ENCODE measurements around the gene LTBR.

LTBR gene

GRCh38 chr12:6405963-6406362 is 22.0 kb downstream of the LTBR start:
- Histone ChIP-seq H3K27ac (ENCODE audit: insufficient read depth, low read depth, low read length, poor library complexity, severe bottlenecking) (no peak overlapping the region), H3K9me3 (ENCODE audit: control insufficient read depth, low read length) (no peaks in the 10 kb centered on the region), H3K27me3 (ENCODE audit: control insufficient read depth, insufficient read depth, low read length, poor library complexity, severe bottlenecking) (no peaks in the 10 kb centered on the region), H3K4me1 (ENCODE audit: control insufficient read depth, insufficient read depth, low read length) (no peaks in the 10 kb centered on the region), H3K4me3 (ENCODE audit: insufficient read depth, low read depth, low read length) (no peak overlapping the region), H3K36me3 (ENCODE audit: control insufficient read depth, insufficient read depth, low read length) (no peaks in the 10 kb centered on the region)
- 86 to 91% methylated on average over 6 of the region's 6 CpGs for WGBS, 2 experiments

DNA sequence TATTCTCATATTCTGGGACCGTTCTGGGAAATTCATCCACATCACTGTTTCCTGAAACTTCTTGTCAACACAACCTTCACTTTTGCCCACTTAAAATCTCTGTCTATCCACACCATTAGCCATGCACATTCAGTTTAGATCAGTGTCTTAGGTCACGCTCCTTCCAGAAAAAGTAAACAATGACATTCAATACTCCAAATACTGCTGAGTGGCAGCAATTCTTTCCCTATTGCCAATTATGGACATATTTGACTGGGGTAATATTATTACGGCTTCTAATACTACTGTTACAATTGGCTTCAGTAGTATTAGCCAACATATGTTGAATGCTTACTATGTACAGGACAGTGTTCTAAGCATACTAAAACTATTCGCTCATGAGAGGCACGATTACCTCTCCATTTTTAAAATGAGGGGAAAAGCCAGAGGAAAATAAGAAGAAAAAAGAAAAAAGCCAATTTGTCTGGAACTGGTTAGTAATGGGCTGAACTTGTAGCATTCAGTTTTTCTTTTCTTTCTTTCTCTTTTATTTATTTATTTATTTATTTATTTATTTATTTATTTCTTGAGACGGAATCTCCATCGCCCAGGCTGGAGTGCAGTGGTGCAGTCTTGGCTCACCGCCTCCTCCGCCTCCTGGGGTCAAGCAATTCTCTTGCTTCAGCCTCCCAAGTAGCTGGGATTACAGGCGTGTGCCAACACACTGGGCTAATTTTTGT is 23.4 kb downstream of the LTBR start:
- H3K4me3 ChIP-seq (ENCODE audit: insufficient read depth, low read depth, low read length), result no peak overlapping the region
- no peak overlapping the region for H3K27ac ChIP-seq (ENCODE audit: insufficient read depth, low read depth, low read length, poor library complexity, severe bottlenecking)
- H3K27me3 ChIP-seq (ENCODE audit: control insufficient read depth, insufficient read depth, low read length, poor library complexity, severe bottlenecking), result no peaks in the 10 kb centered on the region
- WGBS, 2 experiments, result 94% methylated on average over 9 to 10 of the region's 10 CpGs
- no peaks in the 10 kb centered on the region for H3K36me3 ChIP-seq (ENCODE audit: control insufficient read depth, insufficient read depth, low read length)
- H3K4me1 ChIP-seq (ENCODE audit: control insufficient read depth, insufficient read depth, low read length), result no peaks in the 10 kb centered on the region
- no peaks in the 10 kb centered on the region for H3K9me3 ChIP-seq (ENCODE audit: control insufficient read depth, low read length)

GRCh38 chr12:6416596-6416995 is 32.6 kb downstream of the LTBR start:
- H3K27ac ChIP-seq (ENCODE audit: insufficient read depth, low read depth, low read length, poor library complexity, severe bottlenecking), result no peak overlapping the region
- H3K4me1 ChIP-seq (ENCODE audit: control insufficient read depth, insufficient read depth, low read length), result no peaks in the 10 kb centered on the region
- 92 to 94% methylated on average over 3 of the region's 3 CpGs for WGBS, 2 experiments
- no peak overlapping the region for H3K4me3 ChIP-seq (ENCODE audit: insufficient read depth, low read depth, low read length)
- no peaks in the 10 kb centered on the region for H3K36me3 ChIP-seq (ENCODE audit: control insufficient read depth, insufficient read depth, low read length)
- no peaks in the 10 kb centered on the region for H3K9me3 ChIP-seq (ENCODE audit: control insufficient read depth, low read length)
- H3K27me3 ChIP-seq (ENCODE audit: control insufficient read depth, insufficient read depth, low read length, poor library complexity, severe bottlenecking), result no peaks in the 10 kb centered on the region

DNA sequence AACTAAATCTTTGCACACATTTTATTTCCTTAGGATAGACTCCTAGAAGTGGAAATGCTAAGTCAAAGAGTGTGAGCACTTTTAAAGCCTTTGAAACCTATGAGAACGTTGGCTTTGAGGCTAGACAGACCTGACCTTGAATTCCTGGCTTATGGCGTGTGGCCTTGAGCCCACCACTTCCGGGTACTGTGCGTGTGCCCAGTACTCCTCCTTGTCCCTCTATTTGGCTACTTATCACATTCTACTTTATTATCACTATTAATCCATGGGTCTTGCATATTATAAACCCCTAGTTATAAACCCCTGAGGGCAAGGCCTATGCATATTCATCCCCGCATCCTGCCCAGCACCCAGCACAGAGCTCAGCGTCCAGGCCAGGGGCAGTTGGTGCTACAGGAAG is 34.8 kb downstream of the LTBR start:
- H3K9me3 ChIP-seq (ENCODE audit: control insufficient read depth, low read length), result no peaks in the 10 kb centered on the region
- no peak overlapping the region for H3K27ac ChIP-seq (ENCODE audit: insufficient read depth, low read depth, low read length, poor library complexity, severe bottlenecking)
- 75 to 79% methylated on average over 6 of the region's 6 CpGs for WGBS, 2 experiments
- H3K4me3 ChIP-seq (ENCODE audit: insufficient read depth, low read depth, low read length), result no peak overlapping the region
- no peaks in the 10 kb centered on the region for H3K4me1 ChIP-seq (ENCODE audit: control insufficient read depth, insufficient read depth, low read length)
- H3K27me3 ChIP-seq (ENCODE audit: control insufficient read depth, insufficient read depth, low read length, poor library complexity, severe bottlenecking), result no peaks in the 10 kb centered on the region
- no peaks in the 10 kb centered on the region for H3K36me3 ChIP-seq (ENCODE audit: control insufficient read depth, insufficient read depth, low read length)

GRCh38 chr12:6420364-6420763 is 36.4 kb downstream of the LTBR start:
- no peaks in the 10 kb centered on the region for H3K9me3 ChIP-seq (ENCODE audit: control insufficient read depth, low read length)
- WGBS, 2 experiments, result 88 to 100% methylated on average over 4 of the region's 4 CpGs
- no peak overlapping the region for H3K27ac ChIP-seq (ENCODE audit: insufficient read depth, low read depth, low read length, poor library complexity, severe bottlenecking)
- H3K4me1 ChIP-seq (ENCODE audit: control insufficient read depth, insufficient read depth, low read length), result no peaks in the 10 kb centered on the region
- H3K4me3 ChIP-seq (ENCODE audit: insufficient read depth, low read depth, low read length), result no peak overlapping the region
- no peaks in the 10 kb centered on the region for H3K27me3 ChIP-seq (ENCODE audit: control insufficient read depth, insufficient read depth, low read length, poor library complexity, severe bottlenecking)
- no peaks in the 10 kb centered on the region for H3K36me3 ChIP-seq (ENCODE audit: control insufficient read depth, insufficient read depth, low read length)

DNA sequence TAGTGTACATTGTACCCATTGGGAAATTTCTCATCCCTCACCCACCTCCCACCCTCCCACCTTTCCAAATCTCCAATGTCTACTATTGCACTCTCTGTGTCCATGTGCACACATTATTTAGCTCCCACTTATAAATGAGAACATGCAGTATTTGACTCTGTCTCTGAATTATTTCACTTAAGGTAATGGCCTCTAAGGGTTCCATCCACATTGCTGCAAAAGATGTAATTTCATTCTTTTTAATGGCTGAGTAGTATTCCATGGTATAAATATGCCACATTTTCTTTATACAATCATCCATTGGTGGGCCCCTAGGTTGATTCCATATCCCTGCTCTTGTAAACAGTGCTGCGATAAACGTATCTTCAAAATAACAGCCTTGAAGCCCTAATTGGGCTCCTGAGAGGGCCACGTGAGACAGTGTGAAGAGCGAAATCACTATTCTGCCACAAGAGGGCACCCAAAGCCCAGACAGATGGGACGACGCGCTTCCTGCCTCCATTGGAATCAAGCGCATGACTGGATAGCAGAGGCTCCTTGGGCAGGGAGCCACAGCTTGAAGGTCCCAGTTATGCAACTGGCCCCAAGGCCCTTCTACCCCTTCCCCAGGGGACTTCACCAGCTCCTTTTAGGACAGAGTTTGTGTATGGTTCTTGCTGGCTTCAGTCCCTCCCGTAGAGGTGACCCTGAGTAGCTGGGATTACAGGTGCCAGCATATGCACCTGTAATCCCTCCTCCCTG is 39.5 kb downstream of the LTBR start:
- Histone ChIP-seq H3K27me3 (ENCODE audit: control insufficient read depth, insufficient read depth, low read length, poor library complexity, severe bottlenecking) (no peaks in the 10 kb centered on the region), H3K4me3 (ENCODE audit: insufficient read depth, low read depth, low read length) (no peak overlapping the region), H3K36me3 (ENCODE audit: control insufficient read depth, insufficient read depth, low read length) (no peaks in the 10 kb centered on the region), H3K27ac (ENCODE audit: insufficient read depth, low read depth, low read length, poor library complexity, severe bottlenecking) (no peak overlapping the region), H3K4me1 (ENCODE audit: control insufficient read depth, insufficient read depth, low read length) (no peaks in the 10 kb centered on the region), H3K9me3 (ENCODE audit: control insufficient read depth, low read length) (no peaks in the 10 kb centered on the region)
- 23 to 24% methylated on average over 9 of the region's 9 CpGs for WGBS, 2 experiments

GRCh38 chr12:6424008-6424347 is 40.0 kb downstream of the LTBR start:
- Histone ChIP-seq H3K4me1 (ENCODE audit: control insufficient read depth, insufficient read depth, low read length) (no peaks in the 10 kb centered on the region), H3K36me3 (ENCODE audit: control insufficient read depth, insufficient read depth, low read length) (no peaks in the 10 kb centered on the region), H3K4me3 (ENCODE audit: insufficient read depth, low read depth, low read length) (no peak overlapping the region), H3K9me3 (ENCODE audit: control insufficient read depth, low read length) (no peaks in the 10 kb centered on the region), H3K27me3 (ENCODE audit: control insufficient read depth, insufficient read depth, low read length, poor library complexity, severe bottlenecking) (no peaks in the 10 kb centered on the region), H3K27ac (ENCODE audit: insufficient read depth, low read depth, low read length, poor library complexity, severe bottlenecking) (no peak overlapping the region)
- WGBS, 2 experiments, result 83 to 85% methylated on average over 6 of the region's 6 CpGs

DNA sequence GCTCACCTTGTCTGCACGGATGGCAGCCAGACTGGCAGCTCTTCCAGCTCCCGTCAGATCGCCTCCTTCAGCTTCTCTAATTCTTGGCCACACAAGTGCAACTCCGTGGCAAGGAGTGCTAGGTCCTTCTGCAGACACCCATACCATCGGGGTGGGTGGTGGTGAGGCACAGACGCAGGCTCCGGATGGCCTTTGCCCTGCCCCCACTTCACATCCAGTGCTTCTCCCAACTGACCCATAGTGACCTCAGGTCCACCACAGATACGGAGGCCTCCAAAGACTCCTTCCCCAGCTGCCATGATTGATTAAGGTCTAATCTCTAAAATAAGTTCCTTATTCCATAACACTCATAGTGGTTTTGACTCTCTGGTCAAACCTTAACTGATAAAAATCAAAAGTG is 40.9 kb downstream of the LTBR start:
- Histone ChIP-seq H3K27ac (ENCODE audit: insufficient read depth, low read depth, low read length, poor library complexity, severe bottlenecking) (no peak overlapping the region), H3K4me1 (ENCODE audit: control insufficient read depth, insufficient read depth, low read length) (no peaks in the 10 kb centered on the region), H3K4me3 (ENCODE audit: insufficient read depth, low read depth, low read length) (no peak overlapping the region), H3K36me3 (ENCODE audit: control insufficient read depth, insufficient read depth, low read length) (no peaks in the 10 kb centered on the region), H3K9me3 (ENCODE audit: control insufficient read depth, low read length) (no peaks in the 10 kb centered on the region), H3K27me3 (ENCODE audit: control insufficient read depth, insufficient read depth, low read length, poor library complexity, severe bottlenecking) (no peaks in the 10 kb centered on the region)
- WGBS, 2 experiments, result 87 to 91% methylated on average over 8 of the region's 8 CpGs

DNA sequence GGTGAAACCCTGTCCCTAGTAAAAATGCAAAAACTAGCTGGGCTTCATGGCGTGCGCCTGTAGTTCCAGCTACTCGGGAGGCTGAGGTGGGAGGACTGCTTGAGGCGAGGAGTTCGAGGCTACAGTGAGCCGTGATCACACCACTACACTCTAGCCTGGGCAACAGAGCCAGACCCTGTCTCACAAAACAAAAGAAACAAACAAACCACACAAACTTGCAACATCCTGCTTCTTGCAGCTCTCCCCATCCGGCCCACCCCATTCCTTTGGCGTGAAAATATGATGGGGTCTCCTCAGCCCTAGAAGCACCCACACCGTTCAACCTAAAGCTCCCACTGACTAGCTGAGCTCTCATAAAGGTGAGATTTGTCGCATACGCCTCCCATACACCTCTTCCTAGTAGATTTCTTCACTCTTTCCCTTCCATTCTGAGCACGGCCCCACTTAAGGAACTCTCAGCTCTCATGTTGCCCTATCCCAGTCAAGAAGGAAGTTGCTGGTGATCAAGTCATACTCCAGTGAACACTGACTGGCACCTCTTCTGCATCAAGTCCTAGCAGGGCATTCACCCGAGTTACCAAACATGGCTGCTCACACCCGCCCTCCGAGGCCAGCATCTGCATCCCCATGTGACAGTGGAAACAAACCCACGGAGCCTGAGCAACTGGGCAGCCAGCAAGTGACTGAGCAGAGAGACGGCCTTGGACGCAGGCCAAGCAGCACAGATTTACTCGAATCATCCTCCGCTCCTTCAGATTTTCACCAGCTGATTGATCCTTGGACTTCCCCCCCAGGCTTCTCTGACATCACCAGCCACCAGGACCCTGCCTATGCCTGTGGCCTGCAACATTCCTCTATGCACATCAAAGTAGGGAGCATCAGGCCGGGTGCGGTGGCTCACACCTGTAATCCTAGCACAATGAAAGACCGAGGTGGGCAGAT is 41.9 kb downstream of the LTBR start:
- Histone ChIP-seq H3K27me3 (ENCODE audit: control insufficient read depth, insufficient read depth, low read length, poor library complexity, severe bottlenecking) (no peaks in the 10 kb centered on the region), H3K36me3 (ENCODE audit: control insufficient read depth, insufficient read depth, low read length) (no peaks in the 10 kb centered on the region), H3K27ac (ENCODE audit: insufficient read depth, low read depth, low read length, poor library complexity, severe bottlenecking) (no peak overlapping the region), H3K9me3 (ENCODE audit: control insufficient read depth, low read length) (no peaks in the 10 kb centered on the region), H3K4me1 (ENCODE audit: control insufficient read depth, insufficient read depth, low read length) (no peaks in the 10 kb centered on the region), H3K4me3 (ENCODE audit: insufficient read depth, low read depth, low read length) (no peak overlapping the region)
- WGBS, 2 experiments, result 94 to 95% methylated on average over 23 of the region's 23 CpGs
